Aorta (tissue), 5 donors: ENCODE data around the gene JMJD8. TPM values are rescaled to one million over a fixed set of nuclear protein-coding genes. Genes with fewer than 3 reads are reported as not detected.

Source experiments
- ATAC-seq: fragments of 200-7000 bp; cut with Tn5 transposase; one replicate; pipeline ENCODE4 v1.9.1; 2022; ENCODE audit warnings: moderate library complexity; ENCODE audit not compliant: low FRiP score
- DNase-seq, 2 donors: peaks; one replicate each; pipeline ENCODE4 v3.0.0-alpha.2; 2020
- H3K27ac ChIP-seq, 2 donors: one replicate each; pipeline ENCODE4 v1.5.1; 2013; ENCODE audit warnings: low read length in 2 of 2, mild to moderate bottlenecking in 2 of 2, moderate library complexity in 2 of 2, control low read depth in 1 of 2, inconsistent platforms in 1 of 2, low read depth in 1 of 2
- H3K27me3 ChIP-seq, 2 donors: one replicate each; pipeline ENCODE4 v1.6.1; 2013; ENCODE audit warnings: control low read depth in 1 of 2, low read length in 1 of 2, mild to moderate bottlenecking in 1 of 2, moderate library complexity in 1 of 2; ENCODE audit not compliant: insufficient read depth in 2 of 2, control insufficient read depth in 1 of 2
- H3K36me3 ChIP-seq, 2 donors: one replicate each; pipeline ENCODE4 v1.6.1; 2013; ENCODE audit warnings: control low read depth in 1 of 2, low read length in 1 of 2, mild to moderate bottlenecking in 1 of 2; ENCODE audit not compliant: insufficient read depth in 2 of 2, control insufficient read depth in 1 of 2
- H3K4me1 ChIP-seq, 2 donors: one replicate each; pipeline ENCODE4 v1.6.1; 2013; ENCODE audit warnings: low read length in 2 of 2, control low read depth in 1 of 2, mild to moderate bottlenecking in 1 of 2, moderate library complexity in 1 of 2; ENCODE audit not compliant: insufficient read depth in 2 of 2, control insufficient read depth in 1 of 2
- H3K4me3 ChIP-seq, 2 donors: one replicate each; pipeline ENCODE4 v1.5.1; 2013; ENCODE audit warnings: low read length in 2 of 2, control low read depth in 1 of 2, mild to moderate bottlenecking in 1 of 2
- H3K9me3 ChIP-seq: one replicate; pipeline ENCODE4 v1.6.1; 2013; ENCODE audit warnings: mild to moderate bottlenecking, low read length; ENCODE audit not compliant: control insufficient read depth
- WGBS, 2 donors: extraction: QIAGEN DNeasy Blood & Tissue Kit; methylation state at CpG; one replicate each; pipeline ENCODE4 v1.1.7; 2013; 5-methylcytosine and 5-hydroxymethylcytosine counted together
- intact Hi-C, 2 donors: fragments of 100-400 bp; cut with DNase I; formaldehyde crosslinking; loops; one replicate each; pipeline versions ENCODE4 v1.14.2 to v1.15.0; 2022
- polyA plus RNA-seq, 2 donors: library from polyadenylated mRNA; stranded (reverse); fragments of 200-250 nt; gene quantifications; one replicate each; pipeline ENCODE4 v1.2.3, GENCODE V29; 2013
- total RNA-seq, 2 donors: library from RNA; stranded (reverse); fragmentation: NEBNext Ultra II Directional; extraction: Animal tissue kit (Norgen Biotek cat#: 25700); gene quantifications; one replicate each; pipeline ENCODE4 v1.2.1, GENCODE V29; 2021
- donor health status: healthy with polysubstance abuse.
- donor health status: Bipolar disorder and iron deficiency.
- donor health status: DM: no; HTN: no; CAD: no.
- donor health status: DM: no; HTN: no; CAD: no.
- donor health status: DM: yes; HTN: yes; CAD: no.

The JMJD8 gene
- total and polyA plus RNA-seq, 4 donors, result 46.1 to 110 (median 53.4) TPM

- no peaks in the 10 kb centered on the region for H3K27me3 ChIP-seq
- intact Hi-C loops, result no loop called here
- WGBS, 2 donors, result 4 to 5% methylated on average over 54 to 76 of the region's 76 CpGs
These were observed 16.8 kb upstream of the JMJD8 start for GRCh38 chr16:700684-701584.

GRCh38 chr16:698911-699671 lies 15.0 kb upstream of the JMJD8 start:
- Histone ChIP-seq H3K4me1 (no peaks in the 10 kb centered on the region), H3K9me3 (no peaks in the 10 kb centered on the region), H3K27me3 (peaks cover 0 to 2% of the 10 kb centered on the region in 2 donors), H3K36me3 (no peaks in the 10 kb centered on the region), H3K27ac (no peak overlapping the region), H3K4me3 (no peak overlapping the region)
- ATAC-seq, result no peak
- DNase-seq, result no peak
- intact Hi-C loops, result no loop called here
- 74 to 78% methylated on average over 17 to 19 of the region's 19 CpGs for WGBS, 2 donors

More at GRCh38 chr16:700684-701584, 16.8 kb upstream of the JMJD8 start:
- H3K4me3 ChIP-seq, result no peak overlapping the region
- no peaks in the 10 kb centered on the region for H3K36me3 ChIP-seq
- no peaks in the 10 kb centered on the region for H3K9me3 ChIP-seq
- ATAC-seq (peak; percentile 51), DNase-seq (no peak)
- H3K4me1 ChIP-seq, result no peaks in the 10 kb centered on the region
- no peak overlapping the region for H3K27ac ChIP-seq

GRCh38 chr16:695355-696089 lies 11.4 kb upstream of the JMJD8 start:
- ATAC-seq, result no peak
- intact Hi-C loops, result no loop called here
- H3K4me3 ChIP-seq, result no peak overlapping the region
- WGBS, 2 donors, result 4 to 5% methylated on average over 59 to 71 of the region's 71 CpGs
- H3K4me1 ChIP-seq, result no peaks in the 10 kb centered on the region
- no peak for DNase-seq
- H3K36me3 ChIP-seq, result no peaks in the 10 kb centered on the region
- peaks cover 0 to 2% of the 10 kb centered on the region in 2 donors for H3K27me3 ChIP-seq
- H3K27ac ChIP-seq, result no peak overlapping the region
- H3K9me3 ChIP-seq, result no peaks in the 10 kb centered on the region

GRCh38 chr16:694863-695354 lies 10.8 kb upstream of the JMJD8 start:
- H3K27me3 ChIP-seq, result peaks cover 0 to 2% of the 10 kb centered on the region in 2 donors
- H3K4me1 ChIP-seq, result no peaks in the 10 kb centered on the region
- no peak for DNase-seq
- ATAC-seq, result no peak
- 1 to 2% methylated on average over 24 to 37 of the region's 37 CpGs for WGBS, 2 donors
- intact Hi-C loops, result no loop called here
- H3K4me3 ChIP-seq, result no peak overlapping the region
- no peaks in the 10 kb centered on the region for H3K36me3 ChIP-seq
- no peaks in the 10 kb centered on the region for H3K9me3 ChIP-seq
- no peak overlapping the region for H3K27ac ChIP-seq

GRCh38 chr16:694187-694862 lies 10.2 kb upstream of the JMJD8 start:
- no peaks in the 10 kb centered on the region for H3K4me1 ChIP-seq
- H3K36me3 ChIP-seq, result no peaks in the 10 kb centered on the region
- no peaks in the 10 kb centered on the region for H3K9me3 ChIP-seq
- H3K4me3 ChIP-seq, result no peak overlapping the region
- H3K27me3 ChIP-seq, result peaks cover 0 to 2% of the 10 kb centered on the region in 2 donors
- ATAC-seq (no peak), DNase-seq (no peak)
- intact Hi-C loops, result no loop called here
- 1 to 2% methylated on average over 55 to 64 of the region's 64 CpGs for WGBS, 2 donors
- H3K27ac ChIP-seq, result no peak overlapping the region

GRCh38 chr16:693766-694165 lies 9.6 kb upstream of the JMJD8 start:
- Histone ChIP-seq H3K4me1 (no peaks in the 10 kb centered on the region), H3K4me3 (no peak overlapping the region)
- 3% methylated on average over 19 to 37 of the region's 37 CpGs for WGBS, 2 donors

GRCh38 chr16:693364-693763 lies 9.2 kb upstream of the JMJD8 start:
- Histone ChIP-seq H3K4me1 (no peaks in the 10 kb centered on the region), H3K27ac (no peak overlapping the region), H3K4me3 (no peak overlapping the region), H3K9me3 (no peaks in the 10 kb centered on the region), H3K36me3 (no peaks in the 10 kb centered on the region), H3K27me3 (peaks cover 0 to 2% of the 10 kb centered on the region in 2 donors)
- DNase-seq (no peak), ATAC-seq (no peak)
- 30 to 36% methylated on average over 22 of the region's 22 CpGs for WGBS, 2 donors
- intact Hi-C loops, result no loop called here

More at GRCh38 chr16:693766-694165, 9.6 kb upstream of the JMJD8 start:
- peaks cover 0 to 2% of the 10 kb centered on the region in 2 donors for H3K27me3 ChIP-seq
- H3K9me3 ChIP-seq, result no peaks in the 10 kb centered on the region
- DNase-seq, result no peak
- intact Hi-C loops, result no loop called here
- no peak for ATAC-seq
- no peaks in the 10 kb centered on the region for H3K36me3 ChIP-seq
- no peak overlapping the region for H3K27ac ChIP-seq
